HG02588 (cell line): Measurements from ENCODE around the gene MUC5AC.
"Not testable (repeated sequence)": the region's sequence is repeated elsewhere in the genome, so short reads cannot be mapped to it uniquely, and the experiment has no call there.

ENCODE experiments used
- ATAC-seq: cut with Tn5 transposase; IDR thresholded peaks from one replicate; pipeline ENCODE4 v1.9.1; 2021; ENCODE audit warnings: mild to moderate bottlenecking, moderate library complexity; ENCODE audit not compliant: unreplicated experiment

The MUC5AC gene

DNA sequence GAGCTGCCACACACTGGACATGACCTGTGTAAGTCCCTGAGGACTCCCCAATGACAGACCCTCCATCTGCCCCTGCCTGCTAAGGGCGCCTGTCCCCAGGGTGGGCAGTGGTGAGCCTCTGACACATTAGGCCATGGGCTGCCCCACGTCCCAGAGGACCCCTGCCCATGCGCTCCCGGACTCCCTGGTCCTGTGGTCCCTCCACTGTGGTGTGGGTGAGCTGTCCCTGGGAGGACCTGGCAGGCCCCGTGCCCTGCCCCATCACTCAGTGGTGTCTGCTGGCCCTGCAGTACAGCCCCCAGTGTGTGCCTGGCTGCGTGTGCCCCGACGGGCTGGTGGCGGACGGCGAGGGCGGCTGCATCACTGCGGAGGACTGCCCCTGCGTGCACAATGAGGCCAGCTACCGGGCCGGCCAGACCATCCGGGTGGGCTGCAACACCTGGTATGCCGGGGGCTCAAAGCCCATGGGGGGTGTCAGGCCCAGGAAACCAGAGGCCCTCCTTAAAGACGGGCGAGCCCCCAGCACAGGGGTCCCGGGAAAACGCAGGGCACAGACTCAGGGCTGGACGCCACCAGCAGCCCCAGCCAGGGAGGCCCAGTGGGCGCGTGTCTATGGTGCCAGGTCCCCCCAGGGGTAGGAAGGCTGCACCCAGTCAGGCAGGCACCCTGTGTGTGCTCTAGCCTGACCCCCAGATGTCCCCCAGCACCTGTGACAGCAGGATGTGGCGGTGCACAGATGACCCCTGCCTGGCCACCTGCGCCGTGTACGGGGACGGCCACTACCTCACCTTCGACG, 18.7 kb downstream of the MUC5AC start:
- no peak for ATAC-seq

DNA sequence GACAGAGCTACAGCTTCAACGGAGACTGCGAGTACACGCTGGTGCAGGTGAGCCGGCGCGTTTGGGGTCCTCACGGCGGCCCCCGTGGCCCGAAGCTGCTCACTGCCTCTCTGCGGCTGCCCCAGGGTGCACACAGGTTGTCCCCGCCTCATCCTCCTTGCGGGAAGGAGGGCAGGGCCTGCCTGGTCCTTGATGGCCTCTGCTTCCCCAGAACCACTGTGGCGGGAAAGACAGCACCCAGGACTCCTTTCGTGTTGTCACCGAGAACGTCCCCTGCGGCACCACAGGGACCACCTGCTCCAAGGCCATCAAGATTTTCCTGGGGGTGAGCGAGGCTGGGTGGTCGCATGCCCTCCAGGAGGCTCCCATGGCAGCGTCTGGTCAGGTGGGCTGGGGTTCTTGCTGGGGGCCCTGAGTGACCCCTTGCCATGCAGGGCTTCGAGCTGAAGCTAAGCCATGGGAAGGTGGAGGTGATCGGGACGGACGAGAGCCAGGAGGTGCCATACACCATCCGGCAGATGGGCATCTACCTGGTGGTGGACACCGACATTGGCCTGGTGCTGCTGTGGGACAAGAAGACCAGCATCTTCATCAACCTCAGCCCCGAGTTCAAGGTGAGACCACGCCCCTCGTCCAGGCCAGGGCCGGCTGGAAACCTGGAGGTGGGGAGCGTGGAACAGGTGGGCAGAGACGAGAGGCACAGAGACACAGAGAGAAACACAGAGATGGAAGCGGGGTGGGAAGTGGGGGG, 19.4 kb downstream of the MUC5AC start:
- ATAC-seq: no peak

DNA sequence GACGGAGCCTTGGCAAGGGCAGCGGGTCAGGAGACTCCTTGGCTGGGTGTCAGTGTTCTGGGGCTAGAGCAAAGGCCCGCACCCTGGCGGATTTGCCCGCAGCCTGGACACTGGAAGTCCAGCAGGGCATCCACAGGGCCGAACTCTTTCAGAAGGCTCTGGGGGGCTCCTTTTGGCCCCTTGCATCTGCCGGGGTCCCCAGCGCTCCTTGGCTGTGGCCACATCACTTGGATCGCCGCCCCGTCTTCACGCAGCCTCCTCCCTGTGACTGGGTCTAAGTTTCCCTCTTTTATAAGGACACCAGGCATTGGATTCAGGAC, 20.0 kb downstream of the MUC5AC start:
- ATAC-seq: no peak

DNA sequence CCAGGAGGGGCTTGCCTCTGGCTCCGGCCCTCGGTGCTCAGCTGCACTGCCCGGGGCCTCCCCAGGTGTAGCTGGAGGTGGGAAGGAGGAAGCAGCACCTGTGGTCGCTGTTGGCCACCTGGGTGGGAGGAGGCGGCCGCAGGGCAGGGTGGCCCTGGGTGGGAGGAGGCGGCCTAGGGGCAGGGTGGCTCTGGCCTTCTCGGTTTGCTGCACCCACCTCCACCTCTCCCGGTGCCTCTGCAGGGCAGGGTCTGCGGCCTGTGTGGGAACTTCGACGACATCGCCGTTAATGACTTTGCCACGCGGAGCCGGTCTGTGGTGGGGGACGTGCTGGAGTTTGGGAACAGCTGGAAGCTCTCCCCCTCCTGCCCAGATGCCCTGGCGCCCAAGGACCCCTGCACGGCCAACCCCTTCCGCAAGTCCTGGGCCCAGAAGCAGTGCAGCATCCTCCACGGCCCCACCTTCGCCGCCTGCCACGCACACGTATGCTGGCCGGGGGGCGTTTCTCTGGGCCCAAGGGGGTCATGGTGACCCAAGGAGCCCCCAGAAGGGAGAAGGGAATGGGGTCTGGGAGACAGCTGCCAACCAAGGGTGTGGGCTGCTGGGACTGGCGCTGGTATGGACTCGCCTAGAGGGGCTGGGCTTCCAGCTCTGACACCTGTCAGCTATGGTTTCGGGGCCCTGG, 20.6 kb downstream of the MUC5AC start:
- ATAC-seq: no peak

DNA sequence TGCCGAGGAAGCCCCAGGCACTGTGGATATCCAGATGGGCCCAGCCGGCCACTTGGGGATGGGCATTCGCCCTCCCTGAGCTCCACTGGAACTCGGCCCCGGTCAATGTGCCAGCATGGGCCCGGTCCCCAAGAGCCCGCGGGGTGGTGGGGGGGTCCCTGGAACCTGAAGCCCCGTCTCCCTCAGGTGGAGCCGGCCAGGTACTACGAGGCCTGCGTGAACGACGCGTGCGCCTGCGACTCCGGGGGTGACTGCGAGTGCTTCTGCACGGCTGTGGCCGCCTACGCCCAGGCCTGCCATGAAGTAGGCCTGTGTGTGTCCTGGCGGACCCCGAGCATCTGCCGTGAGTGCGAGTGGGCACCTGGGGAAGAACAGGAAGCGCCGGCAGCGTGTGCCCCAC, 21.2 kb downstream of the MUC5AC start:
- ATAC-seq: no peak

DNA sequence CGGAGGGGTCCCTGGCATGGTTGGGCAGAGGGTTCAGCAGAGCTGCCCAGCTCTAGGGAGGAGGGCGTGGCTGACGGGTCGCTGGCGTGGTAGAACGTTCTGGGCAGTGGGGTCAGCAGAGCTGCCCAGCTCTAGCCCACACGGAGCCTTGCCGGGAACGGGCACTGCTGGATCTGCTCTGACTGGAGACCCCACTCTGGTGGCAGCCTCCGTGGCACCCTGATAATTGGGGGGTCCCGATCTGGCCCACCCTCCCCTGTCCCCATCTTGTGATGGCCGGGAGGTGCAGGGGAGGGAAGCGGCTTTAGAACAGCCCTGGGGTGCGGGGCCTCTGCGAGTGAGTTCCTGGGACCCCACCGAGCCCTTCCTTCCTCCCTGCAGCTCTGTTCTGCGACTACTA, 21.9 kb downstream of the MUC5AC start:
- ATAC-seq: no peak

DNA sequence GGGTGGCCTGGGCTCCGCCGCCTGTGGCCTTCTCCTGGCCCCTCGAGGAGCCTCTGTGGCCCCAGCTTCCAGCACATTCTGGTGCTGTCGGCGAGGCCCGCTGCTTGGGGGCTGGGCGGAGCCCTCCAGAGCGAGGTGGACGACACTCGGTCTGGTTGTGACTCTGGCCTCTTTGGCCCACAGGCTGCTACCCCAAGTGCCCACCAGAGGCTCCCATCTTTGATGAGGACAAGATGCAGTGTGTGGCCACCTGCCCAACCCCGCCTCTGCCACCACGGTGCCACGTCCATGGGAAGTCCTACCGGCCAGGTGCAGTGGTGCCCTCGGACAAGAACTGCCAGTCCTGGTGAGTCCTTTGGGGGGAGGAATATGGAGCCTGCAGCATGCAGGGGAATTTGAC, 22.4 kb downstream of the MUC5AC start:
- no peak for ATAC-seq

DNA sequence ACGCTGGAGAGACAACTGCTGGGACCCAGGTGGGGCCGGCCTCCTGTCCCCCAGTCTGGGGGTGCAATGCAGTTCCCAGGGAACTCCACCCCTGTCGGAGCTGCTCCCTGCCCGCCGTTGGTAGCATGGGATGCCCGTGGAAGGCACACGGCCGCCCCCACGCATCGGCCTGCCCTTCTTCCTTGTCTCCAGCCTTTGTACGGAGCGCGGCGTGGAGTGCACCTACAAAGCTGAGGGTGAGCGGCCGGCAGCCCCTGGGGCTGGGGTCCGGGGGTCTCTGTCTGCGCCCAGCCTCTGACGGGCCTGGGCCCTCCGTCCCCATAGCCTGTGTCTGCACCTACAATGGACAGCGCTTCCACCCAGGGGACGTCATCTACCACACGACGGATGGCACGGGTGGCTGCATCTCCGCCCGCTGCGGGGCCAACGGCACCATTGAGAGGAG, 23.2 kb downstream of the MUC5AC start:
- ATAC-seq: no peak

DNA sequence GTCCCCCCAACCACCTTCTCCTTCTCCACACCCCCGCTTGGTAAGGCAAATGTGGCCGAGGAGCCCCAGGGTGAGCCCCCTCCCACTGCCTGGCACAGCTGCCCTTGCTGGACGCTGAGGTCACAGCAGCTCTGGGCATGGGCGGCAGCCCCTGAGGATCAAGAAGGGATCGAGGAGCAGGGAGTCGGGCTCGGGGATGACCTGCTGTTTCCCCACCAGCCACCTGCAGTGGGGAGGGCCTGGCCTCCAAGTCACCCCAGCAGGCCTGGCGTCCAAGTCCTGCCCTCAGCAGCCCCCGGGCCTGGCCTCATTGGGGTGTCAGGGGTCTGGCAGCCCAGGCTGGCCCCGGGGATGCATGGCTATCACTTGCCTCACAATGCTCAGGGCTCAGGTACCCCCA, 23.7 kb downstream of the MUC5AC start:
- ATAC-seq: no peak

DNA sequence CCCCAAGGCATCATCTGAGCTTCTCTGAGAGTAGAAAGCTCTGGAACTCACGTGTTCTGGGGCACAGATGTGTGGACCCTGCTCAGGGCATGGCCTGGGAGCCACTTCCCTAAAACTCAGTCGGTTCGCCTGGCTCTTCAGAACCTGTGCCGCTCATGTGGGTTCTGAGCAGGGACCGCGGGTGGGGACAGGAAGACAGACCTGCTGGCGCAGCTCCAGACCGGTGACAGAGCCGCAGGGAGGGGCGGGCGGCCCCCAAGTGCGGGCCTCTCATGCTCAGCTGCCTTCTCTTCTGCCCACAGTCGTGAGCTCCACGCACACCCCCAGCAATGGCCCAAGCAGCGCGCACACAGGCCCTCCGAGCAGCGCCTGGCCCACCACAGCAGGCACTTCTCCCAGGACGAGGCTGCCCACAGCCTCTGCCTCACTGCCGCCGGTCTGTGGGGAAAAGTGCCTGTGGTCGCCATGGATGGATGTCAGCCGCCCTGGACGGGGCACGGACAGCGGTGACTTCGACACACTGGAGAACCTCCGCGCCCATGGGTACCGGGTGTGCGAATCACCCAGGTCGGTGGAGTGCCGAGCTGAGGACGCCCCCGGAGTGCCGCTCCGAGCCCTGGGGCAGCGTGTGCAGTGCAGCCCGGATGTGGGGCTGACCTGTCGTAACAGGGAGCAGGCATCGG, 24.2 kb downstream of the MUC5AC start:
- ATAC-seq: no peak

DNA sequence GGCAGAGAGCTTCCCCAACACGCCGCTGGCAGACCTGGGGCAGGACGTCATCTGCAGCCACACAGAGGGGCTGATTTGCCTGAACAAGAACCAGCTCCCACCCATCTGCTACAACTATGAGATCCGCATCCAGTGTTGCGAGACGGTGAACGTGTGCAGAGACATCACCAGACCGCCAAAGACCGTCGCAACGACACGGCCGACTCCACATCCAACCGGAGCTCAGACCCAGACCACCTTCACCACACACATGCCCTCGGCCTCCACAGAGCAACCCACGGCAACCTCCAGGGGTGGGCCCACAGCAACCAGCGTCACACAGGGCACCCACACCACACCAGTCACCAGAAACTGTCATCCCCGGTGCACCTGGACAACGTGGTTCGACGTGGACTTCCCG, 26.4 kb downstream of the MUC5AC start:
- not testable (repeated sequence) for ATAC-seq

DNA sequence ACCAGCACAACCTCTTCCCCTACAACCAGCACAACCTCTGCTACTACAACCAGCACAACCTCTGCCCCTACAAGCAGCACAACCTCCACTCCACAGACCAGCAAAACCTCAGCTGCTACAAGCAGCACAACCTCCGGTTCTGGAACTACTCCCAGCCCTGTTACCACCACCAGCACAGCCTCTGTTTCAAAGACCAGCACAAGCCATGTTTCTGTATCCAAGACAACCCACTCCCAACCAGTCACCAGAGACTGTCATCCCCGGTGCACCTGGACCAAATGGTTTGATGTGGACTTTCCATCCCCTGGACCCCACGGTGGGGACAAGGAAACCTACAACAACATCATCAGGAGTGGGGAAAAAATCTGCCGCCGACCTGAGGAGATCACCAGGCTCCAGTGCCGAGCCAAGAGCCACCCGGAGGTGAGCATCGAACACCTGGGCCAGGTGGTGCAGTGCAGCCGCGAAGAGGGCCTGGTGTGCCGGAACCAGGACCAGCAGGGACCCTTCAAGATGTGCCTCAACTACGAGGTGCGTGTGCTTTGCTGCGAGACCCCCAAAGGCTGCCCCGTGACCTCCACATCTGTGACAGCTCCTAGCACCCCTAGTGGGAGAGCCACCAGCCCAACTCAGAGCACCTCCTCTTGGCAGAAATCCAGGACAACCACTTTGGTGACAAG, 30.8 kb downstream of the MUC5AC start:
- ATAC-seq: not testable (repeated sequence)

DNA sequence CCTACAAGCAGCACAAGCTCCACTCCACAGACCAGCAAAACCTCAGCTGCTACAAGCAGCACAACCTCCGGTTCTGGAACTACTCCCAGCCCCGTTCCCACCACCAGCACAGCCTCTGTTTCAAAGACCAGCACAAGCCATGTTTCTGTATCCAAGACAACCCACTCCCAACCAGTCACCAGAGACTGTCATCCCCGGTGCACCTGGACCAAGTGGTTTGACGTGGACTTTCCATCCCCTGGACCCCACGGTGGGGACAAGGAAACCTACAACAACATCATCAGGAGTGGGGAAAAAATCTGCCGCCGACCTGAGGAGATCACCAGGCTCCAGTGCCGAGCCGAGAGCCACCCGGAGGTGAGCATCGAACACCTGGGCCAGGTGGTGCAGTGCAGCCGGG, 32.1 kb downstream of the MUC5AC start:
- ATAC-seq: not testable (repeated sequence)

DNA sequence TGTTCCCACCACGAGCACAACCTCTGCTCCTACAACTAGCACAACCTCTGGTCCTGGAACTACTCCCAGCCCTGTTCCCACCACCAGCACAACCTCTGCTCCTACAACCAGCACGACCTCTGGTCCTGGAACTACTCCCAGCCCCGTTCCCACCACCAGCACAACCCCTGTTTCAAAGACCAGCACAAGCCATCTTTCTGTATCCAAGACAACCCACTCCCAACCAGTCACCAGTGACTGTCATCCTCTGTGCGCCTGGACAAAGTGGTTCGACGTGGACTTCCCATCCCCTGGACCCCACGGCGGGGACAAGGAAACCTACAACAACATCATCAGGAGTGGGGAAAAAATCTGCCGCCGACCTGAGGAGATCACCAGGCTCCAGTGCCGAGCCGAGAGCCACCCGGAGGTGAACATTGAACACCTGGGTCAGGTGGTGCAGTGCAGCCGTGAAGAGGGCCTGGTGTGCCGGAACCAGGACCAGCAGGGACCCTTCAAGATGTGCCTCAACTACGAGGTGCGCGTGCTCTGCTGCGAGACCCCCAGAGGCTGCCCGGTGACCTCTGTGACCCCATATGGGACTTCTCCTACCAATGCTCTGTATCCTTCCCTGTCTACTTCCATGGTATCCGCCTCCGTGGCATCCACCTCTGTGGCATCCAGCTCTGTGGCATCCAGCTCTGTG, 34.2 kb downstream of the MUC5AC start:
- not testable (repeated sequence) for ATAC-seq

DNA sequence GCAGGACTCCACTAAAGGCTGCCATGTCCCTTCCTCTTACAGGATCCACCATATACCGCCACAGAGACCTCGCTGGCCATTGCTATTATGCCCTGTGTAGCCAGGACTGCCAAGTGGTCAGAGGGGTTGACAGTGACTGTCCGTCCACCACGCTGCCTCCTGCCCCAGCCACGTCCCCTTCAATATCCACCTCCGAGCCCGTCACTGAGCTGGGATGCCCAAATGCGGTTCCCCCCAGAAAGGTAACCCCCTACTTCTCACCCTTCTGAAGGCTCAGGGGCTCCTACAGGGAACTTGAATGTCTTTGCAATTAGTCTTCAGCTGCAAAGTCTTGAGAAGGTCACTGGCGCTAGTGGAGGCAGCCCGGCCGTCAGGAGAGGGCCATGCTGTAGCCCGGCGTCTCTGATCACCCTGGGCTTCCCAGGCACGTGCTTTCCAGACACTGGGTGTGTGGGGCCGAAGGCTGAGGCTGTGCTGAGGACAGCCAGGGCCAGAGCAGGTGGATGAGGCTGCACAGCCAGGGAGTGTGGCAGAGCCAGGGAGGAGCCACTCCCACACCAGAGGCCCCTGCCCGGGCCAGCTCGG, 35.1 kb downstream of the MUC5AC start:
- ATAC-seq: no peak

DNA sequence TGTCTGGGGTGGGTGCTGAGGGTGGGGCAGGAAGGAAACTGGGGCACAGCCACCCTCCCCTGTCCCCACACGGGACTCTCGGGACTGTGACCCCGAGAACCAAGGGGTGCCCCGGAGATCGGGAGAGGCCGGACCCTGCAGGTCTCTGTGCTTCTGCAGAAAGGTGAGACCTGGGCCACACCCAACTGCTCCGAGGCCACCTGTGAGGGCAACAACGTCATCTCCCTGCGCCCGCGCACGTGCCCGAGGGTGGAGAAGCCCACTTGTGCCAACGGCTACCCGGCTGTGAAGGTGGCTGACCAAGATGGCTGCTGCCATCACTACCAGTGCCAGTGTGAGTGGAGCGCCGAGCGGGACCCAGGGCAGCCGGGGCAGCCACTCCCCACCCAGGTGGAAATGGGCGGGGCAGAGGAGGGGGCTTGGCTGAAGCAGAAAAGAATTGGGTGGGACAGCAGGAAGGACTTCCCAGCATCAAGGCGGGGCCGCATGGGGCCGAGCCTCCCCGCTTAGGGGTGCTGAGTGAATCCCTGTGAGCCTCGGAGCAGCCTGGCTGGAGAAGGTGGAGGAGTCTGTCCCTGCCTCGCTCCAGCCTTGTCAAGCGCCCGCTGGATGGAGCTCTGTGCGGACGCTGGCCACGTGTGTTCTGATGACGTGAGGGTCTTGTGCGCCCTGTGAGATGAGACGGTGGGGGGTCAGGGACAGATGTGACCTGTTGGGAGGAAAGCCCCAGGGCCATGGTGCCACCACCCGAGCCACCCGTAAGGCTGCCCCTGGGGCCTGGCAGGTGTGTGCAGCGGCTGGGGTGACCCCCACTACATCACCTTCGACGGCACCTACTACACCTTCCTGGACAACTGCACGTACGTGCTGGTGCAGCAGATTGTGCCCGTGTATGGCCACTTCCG, 35.8 kb downstream of the MUC5AC start:
- ATAC-seq: no peak

DNA sequence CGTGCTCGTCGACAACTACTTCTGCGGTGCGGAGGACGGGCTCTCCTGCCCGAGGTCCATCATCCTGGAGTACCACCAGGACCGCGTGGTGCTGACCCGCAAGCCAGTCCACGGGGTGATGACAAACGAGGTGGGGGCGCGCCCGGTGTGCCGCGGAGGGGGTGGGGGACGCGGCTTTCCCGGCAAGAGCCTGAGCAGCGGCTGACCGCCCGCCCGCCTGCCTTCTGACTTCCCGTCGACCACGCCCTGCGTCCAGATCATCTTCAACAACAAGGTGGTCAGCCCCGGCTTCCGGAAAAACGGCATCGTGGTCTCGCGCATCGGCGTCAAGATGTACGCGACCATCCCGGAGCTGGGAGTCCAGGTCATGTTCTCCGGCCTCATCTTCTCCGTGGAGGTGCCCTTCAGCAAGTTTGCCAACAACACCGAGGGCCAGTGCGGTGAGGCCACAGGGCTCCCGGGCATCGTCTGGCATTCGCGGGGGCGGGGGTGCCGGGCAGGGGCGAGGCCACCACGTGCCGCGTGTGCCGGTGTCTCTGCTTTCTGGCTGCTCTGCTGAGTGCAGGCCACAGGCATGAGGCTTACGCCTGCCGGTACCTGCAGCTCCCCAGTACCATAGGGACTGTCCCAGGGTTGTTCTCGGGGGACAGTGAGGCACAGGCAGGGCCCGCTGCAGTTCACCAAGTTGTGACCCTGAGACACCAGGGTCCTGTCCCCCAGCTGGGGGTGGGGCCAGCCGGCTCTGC, 36.7 kb downstream of the MUC5AC start:
- no peak for ATAC-seq
